Astrocyte of the spinal cord (primary cell): Measurements from ENCODE around the gene AMELX.

Experiments used
- DNase-seq: peaks from one replicate; pipeline ENCODE4 v3.0.0; 2011; ENCODE audit warnings: low read depth, low spot score
- H3K4me3 ChIP-seq: 2 replicates; pipeline ENCODE4 v1.5.1; 2011; ENCODE audit warnings: low read depth, mild to moderate bottlenecking, low read length, moderate library complexity
- CTCF ChIP-seq: IDR thresholded peaks from 2 replicates; pipeline ENCODE4 v1.5.1; 2012; ENCODE audit warnings: low read depth, mild to moderate bottlenecking, low read length, inconsistent platforms
- in situ Hi-C: cut with HindIII; loops from 2 replicates; pipeline ENCODE4 v1.10.0; 2017; ENCODE audit warnings: low sequenced_read_pairs

AMELX gene

GRCh38 chrX:11293113-11293512 is at the start of gene AMELX:
TSS of gene AMELX (plus strand) at chrX:11293413. CDS start at chrX:11294789, 1,376 bp downstream.
- H3K4me3 ChIP-seq: no peak within 1 kb of the TSS
- in situ Hi-C loops: no loop called here
- TF ChIP-seq CTCF: no peak
- DNase-seq: no peak

GRCh38 chrX:11244636-11245035 is 48.6 kb upstream of the AMELX start:
- DNase-seq: no peak
- no peak for TF ChIP-seq CTCF

GRCh38 chrX:11254417-11255109 is 38.6 kb upstream of the AMELX start:
- in situ Hi-C loops: no loop called here
- TF ChIP-seq CTCF: no peak
- no peak for DNase-seq

More at GRCh38 chrX:11244636-11245035, 48.6 kb upstream of the AMELX start:
- in situ Hi-C loops: no loop called here
- no peak overlapping the region for H3K4me3 ChIP-seq

GRCh38 chrX:11257290-11257689 is 35.9 kb upstream of the AMELX start:
- no peak for DNase-seq
- in situ Hi-C loops: no loop called here
- no peak overlapping the region for H3K4me3 ChIP-seq
- TF ChIP-seq CTCF: no peak

More at GRCh38 chrX:11254417-11255109, 38.6 kb upstream of the AMELX start:
- H3K4me3 ChIP-seq: no peak overlapping the region

- no peak overlapping the region for H3K4me3 ChIP-seq
- in situ Hi-C loops: no loop called here
- no peak for DNase-seq
- no peak for TF ChIP-seq CTCF
Observed at GRCh38 chrX:11257711-11258110, 35.5 kb upstream of the AMELX start.

GRCh38 chrX:11259437-11259836 is 33.8 kb upstream of the AMELX start:
- no peak overlapping the region for H3K4me3 ChIP-seq
- no peak for TF ChIP-seq CTCF
- in situ Hi-C loops: no loop called here
- DNase-seq: no peak
